H7 (cell line): Measurements from ENCODE around the gene PKLR. TPM values are rescaled to one million over a fixed set of nuclear protein-coding genes. Genes with fewer than 3 reads are reported as not detected.

Source experiments
- DNase-seq: peaks from one replicate; pipeline ENCODE4 v3.0.0; 2012
- H3K27me3 ChIP-seq: 2 replicates; pipeline ENCODE4 v1.6.0; 2011; ENCODE audit warnings: mild to moderate bottlenecking, low read length; ENCODE audit not compliant: control insufficient read depth, insufficient read depth
- H3K36me3 ChIP-seq: replicated peaks from 2 replicates; pipeline ENCODE4 v1.5.1; 2011; ENCODE audit warnings: low read length; ENCODE audit not compliant: control insufficient read depth, insufficient read depth
- H3K4me3 ChIP-seq: 2 replicates; pipeline ENCODE4 v1.5.1; 2011; ENCODE audit warnings: low read depth, mild to moderate bottlenecking, control low read depth, low read length, moderate library complexity; ENCODE audit not compliant: insufficient read depth
- total RNA-seq: library from RNA; depleted of rRNA; stranded (reverse); fragments of >200 nt; shearing (Covaris generic); gene quantifications from 2 replicates; pipeline ENCODE4 v1.2.3, GENCODE V29; 2014

The PKLR gene
- total RNA-seq, 1 experiment from 2014 or later: 2.2 TPM

- H3K27me3 ChIP-seq: peaks cover 14% of the 10 kb centered on the region
- no peak for DNase-seq
- peak overlapping the region; percentile 98 for H3K4me3 ChIP-seq
- H3K36me3 ChIP-seq: peaks cover 16% of the 10 kb centered on the region
These were observed 21.3 kb upstream of the PKLR start for GRCh38 chr1:155322571-155322952.

- DNase-seq: peak; percentile 65
- peaks cover 14% of the 10 kb centered on the region for H3K27me3 ChIP-seq
- H3K36me3 ChIP-seq: peaks cover 16% of the 10 kb centered on the region
- H3K4me3 ChIP-seq: peak overlapping the region; percentile 98; the same call in 1 of the 2 replicates
These were observed 20.6 kb upstream of the PKLR start for GRCh38 chr1:155321639-155322503.

- Histone ChIP-seq H3K27me3 (peaks cover 14% of the 10 kb centered on the region), H3K4me3 (peak within 1 kb of the TSS; percentile 73), H3K36me3 (peaks cover 14% of the 10 kb centered on the region)
- DNase-seq: peak; percentile 96
These were observed 19.7 kb upstream of the PKLR start, which contains the start of gene RUSC1 for GRCh38 chr1:155320661-155321617. Gene RUSC1 (plus strand): TSS chr1:155320894. CDS start chr1:155321774, 880 bp downstream.

- no peak for DNase-seq
- Histone ChIP-seq H3K4me3 (peak overlapping the region; percentile 73), H3K27me3 (peaks cover 14% of the 10 kb centered on the region), H3K36me3 (peaks cover 14% of the 10 kb centered on the region)
These were observed 19.0 kb upstream of the PKLR start for GRCh38 chr1:155320252-155320651.

- H3K4me3 ChIP-seq: no peak overlapping the region
- no peak for DNase-seq
- H3K36me3 ChIP-seq: peaks cover 17% of the 10 kb centered on the region
- peaks cover 14% of the 10 kb centered on the region for H3K27me3 ChIP-seq
These were observed 18.3 kb upstream of the PKLR start for GRCh38 chr1:155319536-155319935.

GRCh38 chr1:155318082-155318481 is 16.8 kb upstream of the PKLR start:
- no peak for DNase-seq
- Histone ChIP-seq H3K27me3 (peaks cover 14% of the 10 kb centered on the region), H3K36me3 (peaks cover 23% of the 10 kb centered on the region), H3K4me3 (no peak overlapping the region)

GRCh38 chr1:155316922-155317321 is 15.7 kb upstream of the PKLR start:
- DNase-seq: no peak
- Histone ChIP-seq H3K4me3 (no peak overlapping the region), H3K27me3 (peaks cover 9% of the 10 kb centered on the region), H3K36me3 (peaks cover 27% of the 10 kb centered on the region)

GRCh38 chr1:155313261-155313660 is 12.0 kb upstream of the PKLR start:
- no peak for DNase-seq
- Histone ChIP-seq H3K27me3 (no peaks in the 10 kb centered on the region), H3K4me3 (no peak overlapping the region), H3K36me3 (peaks cover 21% of the 10 kb centered on the region)

- H3K27me3 ChIP-seq: no peaks in the 10 kb centered on the region
- no peak for DNase-seq
- peaks cover 16% of the 10 kb centered on the region for H3K36me3 ChIP-seq
- peak overlapping the region; percentile 90 for H3K4me3 ChIP-seq
These were observed 8.3 kb upstream of the PKLR start for GRCh38 chr1:155309423-155310021.

- H3K36me3 ChIP-seq: peaks cover 14% of the 10 kb centered on the region
- H3K27me3 ChIP-seq: no peaks in the 10 kb centered on the region
- peak; percentile 96 for DNase-seq
- peak within 1 kb of the TSS; percentile 90 for H3K4me3 ChIP-seq
These were observed 7.5 kb upstream of the PKLR start, which contains the start of gene FDPS for GRCh38 chr1:155308493-155309422. Gene FDPS (plus strand): TSS chr1:155308866. CDS start chr1:155309790, 924 bp downstream.

GRCh38 chr1:155307247-155307740 is 6.1 kb upstream of the PKLR start:
- Histone ChIP-seq H3K4me3 (no peak overlapping the region), H3K27me3 (no peaks in the 10 kb centered on the region), H3K36me3 (peaks cover 6% of the 10 kb centered on the region)
- peak; percentile 65 for DNase-seq

- no peak overlapping the region for H3K4me3 ChIP-seq
- peaks cover 5% of the 10 kb centered on the region for H3K36me3 ChIP-seq
- peaks cover 3% of the 10 kb centered on the region; the same call in 1 of the 2 replicates for H3K27me3 ChIP-seq
- DNase-seq: no peak
These were observed 4.7 kb upstream of the PKLR start for GRCh38 chr1:155305881-155306391.

GRCh38 chr1:155304558-155305063 is 3.4 kb upstream of the PKLR start:
- Histone ChIP-seq H3K4me3 (no peak overlapping the region), H3K27me3 (peaks cover 3% of the 10 kb centered on the region; the same call in 1 of the 2 replicates), H3K36me3 (no peaks in the 10 kb centered on the region)
- DNase-seq: no peak
